Eye (tissue), 1 donor: ENCODE results near the gene NCAPD2.
"Not testable (repeated sequence)": the region's sequence is repeated elsewhere in the genome, so short reads cannot be mapped to it uniquely, and the experiment has no call there.

ENCODE experiments used
- DNase-seq: peaks from one replicate; pipeline ENCODE4 v3.0.0-alpha.2; 2015

NCAPD2 gene

DNA sequence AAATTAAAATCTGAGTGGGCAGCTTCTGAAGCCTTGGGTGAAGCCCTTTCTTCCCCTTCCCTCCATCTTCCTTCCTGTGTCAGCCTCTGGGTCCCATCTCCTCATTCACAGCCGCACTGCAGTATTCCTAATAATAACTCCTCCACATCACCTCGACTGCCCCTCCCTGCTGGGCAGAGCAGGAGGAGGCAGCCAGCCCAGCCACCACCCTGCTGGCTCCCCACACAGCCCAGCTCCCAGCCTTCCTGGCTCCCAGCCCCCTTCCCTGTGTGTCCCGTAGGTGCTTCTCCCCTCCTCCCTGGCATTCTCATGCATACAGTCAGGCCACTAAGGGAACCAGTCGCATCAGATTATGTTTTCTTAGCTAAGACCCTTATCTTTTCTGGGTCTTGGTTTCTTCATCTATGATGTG is 58.2 kb downstream of the NCAPD2 start:
- DNase-seq: no peak

DNA sequence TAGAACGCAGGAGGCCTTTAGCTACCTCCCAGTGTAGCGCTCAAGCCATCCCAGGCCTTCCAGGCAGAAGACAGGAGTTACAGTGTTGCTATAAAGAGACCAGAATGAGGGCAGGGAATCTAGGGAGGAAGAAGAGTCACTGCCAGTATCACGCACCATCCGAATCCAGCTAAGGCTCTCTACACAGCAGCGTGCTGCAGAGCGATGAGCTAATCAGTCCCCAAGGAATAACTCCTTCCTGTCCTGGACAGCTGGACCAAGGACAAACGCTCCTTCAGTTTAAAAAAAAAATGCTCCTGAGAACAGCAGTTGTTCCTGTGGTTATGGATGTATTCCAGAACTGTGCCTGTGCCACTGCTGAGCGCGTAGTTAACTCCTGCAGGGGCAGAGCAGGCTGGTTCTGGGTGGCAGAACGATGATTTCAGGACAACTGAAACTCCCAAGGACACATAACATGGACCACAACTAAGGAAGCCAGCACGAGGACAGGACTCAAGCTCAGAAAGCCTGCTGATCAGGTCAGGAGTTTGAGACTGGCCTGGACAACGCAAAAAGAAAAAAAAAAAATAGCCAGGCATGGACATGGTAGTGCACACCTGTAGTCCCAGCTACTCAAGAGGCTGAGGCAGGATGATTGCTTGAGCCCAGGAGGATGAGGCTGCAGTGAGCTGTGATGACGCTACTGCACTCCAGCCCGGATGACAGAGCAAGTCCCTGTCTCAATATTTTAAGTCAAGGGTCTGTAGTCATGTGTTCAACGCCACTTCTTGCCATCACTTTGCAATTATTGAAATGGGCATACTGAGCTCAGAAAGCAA is 59.4 kb downstream of the NCAPD2 start:
- peak; percentile 55 for DNase-seq

DNA sequence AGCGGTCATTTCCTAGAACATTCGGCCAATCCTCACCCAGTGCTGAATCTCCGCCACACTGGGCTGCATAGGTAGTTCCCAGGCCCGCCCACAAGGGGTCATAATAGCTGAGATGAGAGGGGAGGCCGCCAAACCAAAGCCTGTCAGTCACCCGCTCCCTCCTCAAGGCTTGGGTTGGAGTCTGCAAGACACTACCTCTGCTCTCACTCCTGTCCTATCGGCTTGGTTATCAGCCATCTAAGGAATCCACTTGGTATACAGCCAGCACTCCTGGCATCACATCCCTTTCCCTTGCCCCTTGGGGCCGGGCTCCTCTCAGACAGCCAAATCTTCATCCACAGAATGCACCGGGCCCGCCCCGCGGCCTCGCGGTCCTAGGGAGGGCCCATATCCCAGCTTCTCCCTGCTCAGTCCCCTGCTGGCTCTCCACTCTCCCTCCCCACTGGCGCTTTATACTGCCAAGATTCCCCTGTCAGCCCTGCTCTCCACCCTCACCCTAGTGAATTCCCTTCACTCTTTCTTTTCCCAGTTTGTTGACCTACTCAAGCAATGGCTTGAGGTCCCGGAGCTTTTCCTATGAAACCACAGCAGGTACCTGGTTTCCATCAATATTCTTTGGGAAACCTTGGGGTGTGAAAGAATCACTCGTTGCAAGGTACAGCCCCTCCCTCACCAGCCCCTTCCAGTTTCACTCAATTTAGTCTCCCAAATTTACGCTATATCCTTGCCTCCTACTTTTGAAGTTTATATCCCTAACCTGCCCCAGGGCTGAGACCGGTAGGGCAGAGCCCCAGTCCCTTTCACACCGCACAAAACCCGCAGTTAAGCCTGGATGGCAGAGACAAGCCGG is 60.5 kb downstream of the NCAPD2 start:
- DNase-seq: peak; percentile 93

DNA sequence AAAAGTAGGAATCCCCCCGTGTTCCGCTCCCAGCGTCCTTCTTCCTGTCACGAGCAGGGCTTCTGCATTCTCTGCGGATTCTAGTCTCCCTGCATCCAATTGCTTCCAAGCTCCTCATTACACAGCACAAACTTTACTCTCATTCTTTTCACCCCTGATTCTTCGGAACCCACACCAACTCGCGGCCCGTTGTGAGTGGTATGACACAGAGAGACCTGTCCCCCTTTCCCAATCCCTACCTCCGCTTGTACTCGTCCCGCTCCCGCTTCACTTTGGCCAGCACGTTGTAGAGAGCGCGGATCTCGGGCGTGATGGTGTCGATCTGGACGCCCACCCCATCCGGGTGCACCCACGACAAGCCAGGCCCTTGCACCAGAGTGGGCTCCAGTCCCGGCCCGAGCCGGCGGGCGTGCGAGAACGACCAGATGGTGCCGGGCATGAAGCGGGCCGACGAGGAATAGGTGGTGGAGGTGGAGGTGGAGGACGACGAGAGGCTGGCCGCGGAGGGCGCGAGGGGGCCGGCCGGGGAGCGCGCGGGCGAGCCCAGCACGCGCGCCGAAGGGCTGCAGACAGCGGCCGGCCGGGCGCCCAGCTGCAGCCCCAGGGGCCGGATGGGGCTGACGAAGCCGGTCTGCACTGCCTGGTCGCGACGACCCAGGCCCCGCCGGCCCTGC is 61.3 kb downstream of the NCAPD2 start:
- no peak for DNase-seq

DNA sequence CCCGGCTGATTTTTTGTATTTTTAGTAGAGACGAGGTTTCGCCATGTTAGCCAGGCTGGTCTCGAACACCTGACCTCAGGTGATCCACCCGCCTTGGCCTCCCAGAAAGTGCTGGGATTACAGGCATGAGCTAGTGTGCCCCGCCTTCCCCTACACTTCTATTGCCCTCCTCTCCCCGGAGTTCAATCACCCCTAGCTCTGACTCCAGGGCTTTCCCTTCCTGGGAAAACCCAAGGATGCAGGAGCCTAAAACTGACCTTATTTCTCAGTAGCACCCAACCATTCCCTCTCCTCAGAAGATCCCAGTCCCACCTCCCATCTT is 62.6 kb downstream of the NCAPD2 start:
- DNase-seq: not testable (repeated sequence)

DNA sequence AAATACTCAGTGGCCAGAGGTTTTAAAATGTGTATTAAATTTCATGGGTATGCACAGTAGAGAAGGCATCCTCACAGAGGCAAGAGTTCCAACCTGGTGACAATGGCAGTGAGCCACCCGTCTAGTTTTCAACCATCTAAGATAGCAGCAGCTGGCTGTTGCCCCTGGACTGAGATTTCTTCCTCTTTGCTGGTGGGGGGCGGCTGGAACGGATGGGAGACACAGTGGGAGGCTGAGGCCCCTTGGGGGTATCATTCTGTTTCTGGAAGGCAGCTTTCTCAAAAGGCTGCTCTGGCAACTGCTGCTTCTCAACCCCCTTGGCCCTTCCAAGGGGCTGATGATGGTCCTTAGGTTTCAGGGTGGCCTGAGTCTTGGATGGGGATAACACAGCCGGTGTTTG is 63.0 kb downstream of the NCAPD2 start:
- DNase-seq: no peak

DNA sequence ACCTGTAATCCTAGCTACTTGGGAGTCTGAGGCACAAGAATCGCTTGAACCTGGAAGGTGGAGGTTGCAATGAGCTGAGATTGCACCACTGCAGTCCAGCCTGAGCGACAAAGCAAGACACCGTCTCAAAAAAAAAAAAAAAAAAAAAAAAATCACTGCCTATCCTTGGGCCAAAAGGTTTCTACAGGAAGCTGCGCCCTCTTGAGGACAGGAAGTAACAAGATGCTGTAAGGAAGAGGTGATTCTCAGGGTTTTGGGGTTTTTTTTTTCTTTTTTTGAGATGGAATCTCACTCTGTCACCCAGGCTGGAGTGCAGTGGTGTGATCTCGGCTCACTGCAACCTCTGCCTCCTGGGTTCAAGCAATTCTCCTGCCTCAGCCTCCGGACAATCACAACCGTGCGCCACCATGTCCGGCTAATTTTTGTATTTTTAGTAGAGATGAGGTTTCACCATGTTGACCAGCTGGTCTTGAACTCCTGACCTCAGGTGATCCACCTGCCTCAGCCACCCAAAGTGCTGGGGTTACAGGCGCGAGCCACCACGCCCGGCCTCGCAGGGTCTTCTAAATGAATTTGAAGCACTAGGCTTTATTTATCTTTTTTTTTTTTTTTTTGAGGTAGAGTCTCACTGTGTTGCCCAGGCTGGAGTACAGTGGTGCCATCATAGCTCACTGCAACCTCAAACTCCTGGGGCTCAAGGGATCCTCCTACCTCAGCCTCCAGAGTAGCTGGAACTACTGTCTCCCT is 64.3 kb downstream of the NCAPD2 start:
- DNase-seq: peak; percentile 62

DNA sequence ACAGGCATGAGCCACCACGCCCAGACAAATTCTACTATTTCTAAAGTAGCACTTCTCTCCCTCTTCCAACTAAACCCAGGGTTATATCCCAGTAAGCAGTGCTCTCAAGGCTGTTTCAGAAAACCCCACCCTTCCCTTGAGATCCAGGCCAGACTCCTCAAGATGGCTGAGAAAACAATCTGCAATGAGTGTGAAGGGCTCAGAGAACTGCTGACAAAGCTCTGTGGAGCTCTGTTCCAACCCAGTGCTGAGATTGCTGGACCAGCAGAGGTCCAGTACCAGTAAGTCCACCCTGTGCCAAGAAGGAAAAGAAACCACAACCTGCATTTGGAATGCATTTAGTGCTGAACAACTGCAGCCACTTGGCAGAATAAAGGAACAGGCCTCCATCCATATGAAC is 65.6 kb downstream of the NCAPD2 start:
- no peak for DNase-seq

DNA sequence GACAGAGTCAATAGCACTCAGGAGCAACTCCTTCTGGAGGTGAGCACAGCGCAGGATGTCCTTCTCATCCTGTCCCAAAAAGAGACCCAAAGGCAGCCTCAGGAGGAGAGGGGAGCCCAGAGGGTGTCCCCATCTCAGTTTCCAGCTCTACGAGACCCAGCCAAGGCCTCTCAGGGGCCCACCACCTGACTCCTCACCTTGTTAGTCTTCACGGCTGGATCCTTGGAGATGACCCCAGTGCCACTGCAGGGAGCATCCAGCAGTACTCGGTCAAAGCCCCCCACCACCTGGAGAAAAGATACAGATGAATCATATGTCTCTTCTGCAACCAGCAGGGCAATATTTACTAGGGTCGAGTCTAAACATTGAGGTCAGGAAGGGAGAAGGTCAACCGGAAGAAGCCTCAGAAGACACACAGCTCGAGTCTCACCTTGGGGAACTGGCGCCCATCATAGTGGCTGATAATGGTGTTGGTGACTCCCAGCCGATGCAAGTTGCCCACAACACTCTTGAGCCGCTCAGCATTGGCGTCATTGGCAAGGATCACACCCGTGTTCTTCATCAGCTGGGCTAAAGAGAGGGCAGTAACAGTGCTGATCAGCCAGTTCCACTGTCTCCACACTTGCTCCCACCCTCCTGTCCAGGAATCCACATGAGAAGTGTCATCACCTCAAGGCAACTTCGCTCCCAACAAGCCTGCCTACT is 66.8 kb downstream of the NCAPD2 start:
- DNase-seq: no peak

DNA sequence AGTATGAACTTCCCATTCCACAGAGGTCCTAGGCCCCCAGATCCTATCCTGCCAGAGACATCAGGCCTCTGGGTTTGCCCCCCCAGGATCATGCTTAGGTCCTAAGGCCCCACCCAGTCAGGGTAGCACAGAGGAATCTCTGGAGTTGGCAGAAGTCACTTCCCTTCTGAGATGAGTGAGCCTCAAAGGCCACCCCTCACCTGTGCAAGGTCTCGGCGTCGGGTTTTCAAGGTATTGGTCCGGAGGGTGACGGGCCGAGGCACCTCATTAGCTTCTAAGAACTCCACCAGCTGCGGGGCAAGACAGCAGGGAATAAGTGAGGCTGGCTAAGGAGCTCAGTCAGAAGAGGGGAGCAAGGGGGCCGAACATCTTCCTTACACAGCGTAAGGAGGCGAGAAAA is 69.0 kb downstream of the NCAPD2 start:
- DNase-seq: no peak

DNA sequence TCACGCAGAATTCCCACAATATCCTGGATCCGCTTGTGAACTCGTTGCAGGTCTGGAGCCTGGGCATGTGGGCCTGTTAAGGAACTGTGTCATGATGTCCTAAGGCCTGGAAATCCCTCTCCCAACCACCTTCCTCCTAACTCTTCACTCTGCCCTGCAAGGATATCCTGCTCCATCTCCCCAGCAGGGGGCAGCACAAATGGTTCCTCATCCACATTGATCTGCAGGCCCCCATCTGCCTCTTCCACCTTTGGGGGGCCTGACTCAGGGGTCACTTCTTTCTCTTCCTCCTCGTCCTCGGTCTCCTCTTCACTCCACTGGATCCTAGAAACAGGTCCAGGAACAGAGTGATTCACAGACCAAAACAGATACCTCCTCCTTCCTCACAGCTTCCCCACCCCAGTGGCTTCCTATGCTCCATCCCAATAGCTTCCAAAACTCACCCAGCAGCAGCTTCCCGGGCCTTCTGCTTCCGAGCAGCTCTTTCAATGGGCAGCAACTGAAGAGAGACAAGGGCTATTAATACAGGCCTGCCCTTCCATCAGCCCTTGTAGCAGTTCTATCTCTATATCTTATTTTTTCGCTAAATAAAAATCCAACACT is 69.6 kb downstream of the NCAPD2 start:
- DNase-seq: peak; percentile 73

DNA sequence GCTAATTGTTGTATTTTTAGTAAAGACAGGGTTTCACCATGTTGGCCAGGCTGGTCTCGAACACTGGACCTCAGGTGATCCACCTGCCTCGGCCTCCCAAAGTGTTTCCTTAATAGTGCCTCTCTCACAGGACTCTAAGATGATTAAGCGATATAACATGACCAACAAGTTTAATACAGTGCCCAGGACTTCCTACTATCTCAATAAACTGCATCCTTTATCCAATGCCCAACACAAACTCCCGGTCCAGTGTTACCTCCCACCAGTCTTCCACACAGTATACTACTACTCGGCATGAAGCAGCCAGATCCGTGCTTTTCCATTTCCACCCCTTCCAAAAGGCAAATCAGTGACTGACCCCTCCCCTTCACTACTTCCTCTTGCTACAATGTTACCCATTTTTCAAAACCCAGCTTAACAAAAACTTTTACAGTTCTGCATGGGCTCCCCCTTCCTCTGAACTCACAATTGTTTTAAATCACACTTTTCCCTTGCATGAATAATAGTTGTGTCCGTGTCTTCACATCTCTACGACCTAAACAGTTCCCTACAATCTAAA is 73.3 kb downstream of the NCAPD2 start:
- DNase-seq: no peak

DNA sequence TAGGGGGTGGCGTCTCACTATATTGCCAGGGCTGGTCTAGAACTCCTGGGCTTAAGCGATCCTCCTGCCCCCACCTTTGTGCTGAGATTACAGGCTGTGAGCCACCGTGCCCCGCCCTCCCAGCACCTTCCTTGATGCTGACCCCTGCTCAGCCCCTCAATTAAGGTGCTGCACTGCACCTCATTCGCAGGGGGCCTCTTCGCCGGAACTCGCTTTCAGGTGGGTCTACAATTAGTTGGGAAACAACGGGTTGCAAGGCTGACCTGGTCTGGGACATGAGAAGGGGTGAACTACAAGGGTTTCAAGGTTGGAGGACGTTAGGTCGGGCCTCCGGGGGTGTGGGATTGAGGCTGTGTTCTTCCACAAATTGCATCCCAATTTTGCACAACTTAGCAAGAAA is 75.4 kb downstream of the NCAPD2 start:
- DNase-seq: no peak

DNA sequence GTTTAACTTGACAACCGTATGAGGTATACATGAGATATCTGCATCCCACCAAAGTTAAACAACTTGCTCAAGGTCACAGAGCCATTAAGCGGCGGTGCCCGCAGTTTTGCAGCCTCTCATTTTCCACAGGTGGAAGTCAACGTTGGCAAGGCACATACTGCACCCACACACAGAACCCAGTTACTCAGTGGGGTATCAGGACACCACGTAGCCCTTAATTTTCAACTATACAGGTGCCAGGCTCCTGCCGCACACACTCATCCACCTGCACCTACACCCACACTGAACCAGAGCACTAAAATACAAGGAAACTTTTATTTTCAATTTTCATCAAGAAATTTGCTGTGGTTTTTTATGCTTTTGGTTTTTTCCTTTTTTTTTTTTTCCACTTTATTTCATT is 75.9 kb downstream of the NCAPD2 start:
- no peak for DNase-seq

DNA sequence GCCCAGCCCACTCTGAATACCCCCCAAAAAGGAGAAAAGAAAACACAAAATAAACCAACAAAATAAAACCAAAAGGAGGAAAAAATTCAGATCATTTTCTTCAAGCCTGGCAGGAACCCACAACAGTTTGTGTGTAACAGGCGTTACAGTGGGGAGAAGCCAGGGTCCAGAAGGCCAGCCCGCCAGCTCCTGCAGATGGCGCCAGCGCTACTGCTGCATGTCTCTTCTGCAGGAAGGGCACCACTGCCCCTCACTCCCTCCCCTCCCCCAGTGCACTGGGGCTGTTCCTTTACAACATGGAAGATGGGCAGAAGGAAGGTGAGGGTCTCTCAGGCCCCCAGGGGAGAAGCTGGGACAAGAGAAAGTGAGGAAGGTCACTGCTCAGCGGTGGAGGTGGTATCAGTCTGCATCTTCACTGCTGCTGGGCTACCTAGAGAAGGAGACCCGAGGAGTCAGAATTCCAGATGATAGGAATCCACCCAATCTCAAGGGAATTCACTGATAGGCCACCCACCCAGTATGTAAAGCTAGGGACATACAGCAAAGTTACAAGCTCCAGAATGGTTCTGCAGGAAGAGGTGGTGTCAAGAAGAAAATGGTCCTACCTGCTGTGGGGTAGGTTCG is 76.5 kb downstream of the NCAPD2 start:
- peak; percentile 63 for DNase-seq

DNA sequence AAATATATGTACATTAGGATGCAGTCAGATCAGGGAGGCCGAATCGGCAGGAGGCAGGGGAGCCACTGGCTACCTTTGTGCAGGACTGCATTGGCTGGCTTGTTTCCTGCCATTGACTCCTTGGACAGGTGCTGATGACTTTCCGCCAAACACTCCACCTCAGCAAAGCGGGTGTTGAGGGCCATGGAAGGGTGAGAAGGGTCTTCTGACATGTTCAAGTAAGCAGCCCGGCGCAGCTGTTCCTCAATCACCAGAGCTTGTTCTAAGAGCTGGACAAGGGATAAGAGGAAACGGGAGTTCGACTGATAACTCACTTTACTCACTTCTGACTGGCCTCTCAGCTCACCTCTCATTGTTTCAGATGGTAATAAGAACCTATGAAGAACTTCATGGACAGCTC is 79.1 kb downstream of the NCAPD2 start:
- no peak for DNase-seq

DNA sequence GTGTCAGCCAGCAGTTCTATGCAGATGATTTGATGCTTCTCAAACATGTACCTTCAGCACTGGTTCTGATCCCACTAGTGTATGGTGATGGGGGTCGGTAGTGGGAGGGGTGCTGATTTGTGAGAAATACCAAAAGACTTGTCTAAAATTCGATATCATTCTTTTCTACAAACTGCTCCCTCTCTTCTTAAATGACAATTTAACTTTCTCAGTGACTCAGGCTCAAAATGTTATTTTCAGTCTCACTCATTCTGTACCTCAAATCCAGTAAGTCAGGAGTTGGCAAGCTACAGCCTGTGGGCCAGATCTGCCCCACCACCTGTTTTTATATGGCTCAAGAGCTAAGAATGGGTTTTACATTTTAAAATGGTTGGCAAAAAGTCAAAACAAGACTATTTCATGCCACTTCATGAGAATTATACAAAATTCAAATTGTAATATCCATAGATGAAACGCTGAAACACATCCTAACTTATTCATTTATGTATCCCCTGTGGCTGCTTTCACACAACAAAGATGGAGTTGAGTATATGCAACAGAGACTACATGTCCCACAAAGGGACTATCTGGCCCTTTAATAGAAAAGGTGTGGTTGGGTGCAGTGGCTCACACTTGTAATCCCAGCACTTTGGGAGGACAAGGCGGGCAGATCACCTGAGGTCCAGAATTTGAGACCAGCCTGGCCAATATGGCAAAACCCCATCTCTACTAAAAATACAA is 80.8 kb downstream of the NCAPD2 start:
- no peak for DNase-seq

DNA sequence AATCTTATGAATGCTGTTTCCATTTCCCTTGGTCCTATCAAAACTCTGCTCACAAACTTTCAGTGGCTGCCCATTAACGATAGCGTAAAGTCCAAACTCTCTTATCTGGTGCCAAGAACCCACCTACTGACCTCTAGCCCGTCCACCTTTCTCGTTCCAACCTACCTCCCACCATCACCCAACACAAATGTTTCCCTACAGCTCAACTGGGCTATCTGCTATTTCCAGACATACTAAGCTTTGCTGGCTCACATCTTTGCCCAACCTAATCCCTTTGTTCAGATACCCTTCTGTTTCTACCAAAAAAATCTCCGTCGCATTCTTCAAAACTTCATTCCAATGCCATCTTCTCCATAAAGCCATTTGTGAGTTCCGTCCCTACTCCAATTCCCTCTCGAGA is 81.7 kb downstream of the NCAPD2 start:
- DNase-seq: no peak
